Small intestine (tissue), 16 donors: ENCODE measurements around the gene OR6C75. TPM values are rescaled to one million over a fixed set of nuclear protein-coding genes. Genes with fewer than 3 reads are reported as not detected.
"Not testable (repeated sequence)": the region's sequence is repeated elsewhere in the genome, so short reads cannot be mapped to it uniquely, and the experiment has no call there.

ENCODE experiments used
- DNase-seq, 2 donors: peaks; one replicate each; pipeline versions ENCODE4 v3.0.0 to v3.0.0-alpha.2; 2013
- FAIRE-seq: peaks from 2 replicates; lab custom pipeline; 2012; peaks lifted over from hg19 to GRCh38; lab: Jason Lieb, UNC
- H3K27ac ChIP-seq, 3 donors: one replicate each; pipeline ENCODE4 v1.5.1; 2013; ENCODE audit warnings: low read length in 2 of 3, mild to moderate bottlenecking in 2 of 3, control low read depth in 1 of 3, inconsistent platforms in 1 of 3, low read depth in 1 of 3, moderate library complexity in 1 of 3
- H3K27me3 ChIP-seq, 3 donors: one replicate each; pipeline ENCODE4 v1.6.1; 2013; ENCODE audit warnings: low read length in 3 of 3, inconsistent platforms in 1 of 3; ENCODE audit not compliant: control insufficient read depth in 3 of 3, insufficient read depth in 3 of 3
- H3K36me3 ChIP-seq, 3 donors: one replicate each; pipeline ENCODE4 v1.6.1; 2013; ENCODE audit warnings: low read length in 3 of 3, inconsistent platforms in 1 of 3, low read depth in 1 of 3, mild to moderate bottlenecking in 1 of 3, moderate library complexity in 1 of 3; ENCODE audit not compliant: control insufficient read depth in 3 of 3, insufficient read depth in 2 of 3
- H3K4me1 ChIP-seq, 3 donors: one replicate each; pipeline ENCODE4 v1.6.1; 2013; ENCODE audit warnings: low read length in 2 of 3, inconsistent platforms in 1 of 3, low read depth in 1 of 3, mild to moderate bottlenecking in 1 of 3, moderate library complexity in 1 of 3; ENCODE audit not compliant: control insufficient read depth in 3 of 3, insufficient read depth in 2 of 3
- H3K4me3 ChIP-seq, 3 donors: one replicate each; pipeline ENCODE4 v1.5.1; 2013; ENCODE audit warnings: low read length in 3 of 3, control low read depth in 1 of 3, inconsistent platforms in 1 of 3, low read depth in 1 of 3, mild to moderate bottlenecking in 1 of 3, moderate library complexity in 1 of 3
- H3K9me3 ChIP-seq, 2 donors: one replicate each; pipeline ENCODE4 v1.6.1; 2013; ENCODE audit warnings: low read depth in 1 of 2, low read length in 1 of 2; ENCODE audit not compliant: control insufficient read depth in 2 of 2, insufficient read depth in 1 of 2
- WGBS, 3 donors: extraction: QIAGEN DNeasy Blood & Tissue Kit; methylation state at CpG; one replicate each; pipeline ENCODE4 v1.1.7; 2013; 5-methylcytosine and 5-hydroxymethylcytosine counted together
- long read RNA-seq, 10 donors: transcript quantifications; one replicate each; lab custom pipeline, GENCODE V29; 2026
- polyA plus RNA-seq, 4 donors: library from polyadenylated mRNA; stranded (reverse) in 3 of 4; unstranded in 1 of 4; fragments of 200-250 nt in 3 of 4; fragments of 120-200 nt in 1 of 4; gene quantifications; one replicate each; pipeline versions ENCODE4 v1.2.1 to v1.2.3, GENCODE V29; 2013
- donor health status: healthy with polysubstance abuse.
- donor health status: control.
- donor health status: control.
- donor health status: Bipolar disorder and iron deficiency.
- donor health status: healthy.

Gene OR6C75
- not detected for polyA plus RNA-seq
- long read RNA-seq, donor 1: 0 reads
- long read RNA-seq, donor 2: 0 reads
- long read RNA-seq, donor 3: 0 reads
- long read RNA-seq, donor 4: 0 reads
- long read RNA-seq, donor 5: 0 reads
- long read RNA-seq, donor 6: 0 reads
- long read RNA-seq, donor 7: 0 reads
- long read RNA-seq, donor 8: 0 reads
- long read RNA-seq, donor 9: 0 reads
- long read RNA-seq, donor 10: 0 reads

DNA sequence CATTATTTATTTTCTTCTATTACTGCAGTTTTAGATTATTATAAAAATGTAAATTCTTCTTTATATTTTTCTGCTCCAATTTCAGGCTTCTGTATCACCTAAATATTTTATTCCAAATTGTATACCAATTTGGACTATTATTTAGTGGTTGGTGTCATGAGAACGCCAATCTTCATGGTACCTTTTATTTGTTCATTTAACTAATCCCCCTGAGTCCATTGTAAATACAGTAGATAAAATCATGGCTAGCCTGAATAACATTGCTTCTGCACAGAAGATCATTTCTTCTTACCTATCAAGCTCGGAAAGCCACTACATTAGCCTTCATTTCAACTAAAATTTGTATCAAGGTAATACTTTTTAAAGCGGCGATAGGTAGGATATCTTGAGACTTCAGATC lies at the start of gene OR6C75:
OR6C75 (plus strand) TSS at position 301 of the 400 bp plus-strand sequence. CDS start 2,136 bp downstream, outside the sequence.
- DNase-seq: no peak
- Histone ChIP-seq H3K4me3 (no peak within 1 kb of the TSS), H3K4me1 (no peaks in the 10 kb centered on the region), H3K27ac (no peak within 1 kb of the TSS), H3K9me3 (no peaks in the 10 kb centered on the region), H3K36me3 (no peaks in the 10 kb centered on the region), H3K27me3 (no peaks in the 10 kb centered on the region)
- 71 to 81% (median 79%) methylated on average over 4 of the region's 4 CpGs for WGBS, 3 donors
- no peak for FAIRE-seq

DNA sequence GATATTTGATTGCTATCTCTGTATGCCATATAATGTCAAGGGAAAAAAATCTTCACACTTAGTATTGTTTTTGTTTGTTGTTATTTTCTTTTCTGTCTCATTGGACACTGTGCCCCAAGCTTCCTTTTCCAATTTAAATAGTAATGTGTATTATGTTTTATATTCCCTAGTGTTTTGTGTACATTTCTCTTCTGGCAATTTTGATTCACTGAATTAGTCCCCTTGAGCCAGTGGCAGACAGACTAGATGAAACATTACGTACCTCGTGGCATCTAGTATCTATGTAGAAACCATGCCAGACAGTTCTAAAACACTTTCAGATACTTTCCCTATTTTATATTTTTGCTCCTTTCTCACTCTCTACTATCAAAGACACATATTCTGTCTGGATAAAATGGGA lies 48.7 kb upstream of the OR6C75 start, which contains the start of gene OR6C1:
OR6C1 (plus strand) TSS at position 301 of the 400 bp plus-strand sequence. CDS start 6,257 bp downstream, outside the sequence.
- Histone ChIP-seq H3K4me1 (no peaks in the 10 kb centered on the region), H3K27me3 (no peaks in the 10 kb centered on the region), H3K27ac (no peak within 1 kb of the TSS), H3K9me3 (no peaks in the 10 kb centered on the region), H3K36me3 (no peaks in the 10 kb centered on the region), H3K4me3 (no peak within 1 kb of the TSS)
- no peak for DNase-seq
- WGBS, 3 donors: 83 to 87% (median 86%) methylated on average over 2 of the region's 2 CpGs
- no peak for FAIRE-seq

DNA sequence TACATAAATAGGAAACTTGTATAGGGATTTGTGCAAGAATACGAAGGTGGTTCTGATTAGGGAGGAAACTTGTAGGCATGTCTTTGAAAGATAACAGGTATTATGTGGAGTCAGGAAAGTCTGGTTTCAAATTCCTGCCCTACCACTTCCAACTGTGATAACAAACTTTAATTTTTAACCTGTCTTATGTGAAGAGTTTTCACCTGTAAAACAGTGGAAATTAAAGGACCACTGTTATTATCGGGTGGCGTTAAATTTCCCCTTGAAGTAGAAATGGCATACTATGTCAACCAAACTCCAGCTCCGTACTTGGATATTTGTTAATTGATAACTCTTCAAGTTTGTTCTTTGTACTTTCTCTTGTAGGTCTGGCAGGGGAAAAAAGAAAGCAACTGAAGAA lies 42.6 kb upstream of the OR6C75 start:
- FAIRE-seq (no peak), DNase-seq (peak in 1 of 2 donors; percentile 42)
- Histone ChIP-seq H3K36me3 (no peaks in the 10 kb centered on the region), H3K4me3 (no peak overlapping the region), H3K4me1 (no peaks in the 10 kb centered on the region), H3K9me3 (peaks cover 0 to 4% of the 10 kb centered on the region in 2 donors), H3K27ac (peak overlapping the region in 1 of 3 donors; percentile 38), H3K27me3 (no peaks in the 10 kb centered on the region)
- 13 to 55% (median 38%) methylated on average over 4 of the region's 4 CpGs for WGBS, 3 donors

DNA sequence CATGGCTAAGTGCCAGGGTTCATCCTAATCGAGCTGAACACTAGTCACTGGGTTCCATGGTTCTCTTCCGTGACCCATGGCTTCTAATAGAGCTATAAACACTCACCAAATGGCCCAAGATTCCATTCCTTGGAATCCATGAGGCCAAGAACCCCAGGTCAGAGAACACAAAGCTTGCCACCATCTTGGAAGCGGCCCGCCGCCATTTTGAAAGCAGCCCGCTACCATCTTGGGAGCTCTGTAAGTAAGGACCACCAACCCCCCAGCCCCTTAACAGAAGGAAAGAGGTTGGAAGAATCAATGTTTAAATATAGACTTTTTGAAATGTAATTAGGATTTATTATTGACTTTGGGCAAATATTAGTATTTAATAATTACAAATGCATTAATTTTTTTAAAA lies 37.0 kb upstream of the OR6C75 start:
- H3K9me3 ChIP-seq, H3K27ac ChIP-seq, H3K27me3 ChIP-seq, H3K4me3 ChIP-seq, H3K36me3 ChIP-seq, FAIRE-seq, H3K4me1 ChIP-seq, DNase-seq: not testable (repeated sequence)
- WGBS, 3 donors: 91 to 93% (median 91%) methylated on average over 6 of the region's 6 CpGs

DNA sequence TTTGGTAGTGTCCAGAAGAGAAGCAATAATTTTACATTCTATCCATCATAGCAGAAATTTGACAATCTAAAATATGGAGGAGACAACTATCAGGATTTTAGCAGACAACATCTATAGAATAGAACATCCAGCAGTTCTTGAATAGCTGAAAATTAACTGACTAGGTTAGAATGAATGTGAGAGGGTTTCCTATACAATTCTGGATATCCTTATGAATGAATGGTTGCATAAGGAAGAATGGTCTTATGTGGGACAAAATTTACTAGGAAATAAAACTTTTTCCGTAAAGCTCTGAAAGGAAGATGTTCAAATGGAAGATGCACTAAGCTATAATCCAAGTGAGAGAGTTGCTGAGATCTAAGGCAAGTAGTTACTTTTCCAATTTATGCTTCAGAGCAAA lies 32.3 kb upstream of the OR6C75 start, which contains the start of gene OR6C3:
OR6C3 (plus strand) TSS at position 301 of the 400 bp plus-strand sequence. CDS start 955 bp downstream, outside the sequence.
- Histone ChIP-seq H3K27me3 (no peaks in the 10 kb centered on the region), H3K4me1 (no peaks in the 10 kb centered on the region), H3K27ac (no peak within 1 kb of the TSS), H3K4me3 (no peak within 1 kb of the TSS), H3K9me3 (no peaks in the 10 kb centered on the region), H3K36me3 (no peaks in the 10 kb centered on the region)
- DNase-seq: no peak
- 89 to 97% (median 92%) methylated on average over 1 of the region's 1 CpG for WGBS, 3 donors
- FAIRE-seq: no peak

DNA sequence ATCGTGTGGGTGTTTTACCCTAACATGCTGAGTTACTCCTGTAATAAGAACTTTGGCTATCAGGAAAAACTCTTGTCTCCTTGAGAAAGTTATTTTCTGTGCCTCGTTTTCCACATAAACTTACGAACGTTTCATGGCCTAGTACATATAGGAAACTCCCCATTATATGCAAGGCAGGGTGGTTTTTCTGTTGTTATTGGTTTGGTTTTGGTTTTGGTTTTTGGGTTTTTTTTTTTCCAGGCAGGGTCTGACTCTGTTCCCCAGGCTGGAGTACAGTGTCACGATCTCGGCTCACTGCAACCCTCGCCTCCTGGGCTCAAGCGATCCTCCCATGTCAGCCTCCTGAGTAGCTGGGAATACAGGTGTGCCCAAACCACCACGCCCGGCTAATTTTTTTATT lies 26.8 kb upstream of the OR6C75 start:
- WGBS, 3 donors: 84 to 89% (median 88%) methylated on average over 10 of the region's 10 CpGs
- H3K27me3 ChIP-seq: no peaks in the 10 kb centered on the region
- FAIRE-seq (no peak), DNase-seq (no peak)
- no peaks in the 10 kb centered on the region for H3K36me3 ChIP-seq
- H3K4me1 ChIP-seq: no peaks in the 10 kb centered on the region
- no peak overlapping the region for H3K4me3 ChIP-seq
- no peaks in the 10 kb centered on the region for H3K9me3 ChIP-seq
- no peak overlapping the region for H3K27ac ChIP-seq

DNA sequence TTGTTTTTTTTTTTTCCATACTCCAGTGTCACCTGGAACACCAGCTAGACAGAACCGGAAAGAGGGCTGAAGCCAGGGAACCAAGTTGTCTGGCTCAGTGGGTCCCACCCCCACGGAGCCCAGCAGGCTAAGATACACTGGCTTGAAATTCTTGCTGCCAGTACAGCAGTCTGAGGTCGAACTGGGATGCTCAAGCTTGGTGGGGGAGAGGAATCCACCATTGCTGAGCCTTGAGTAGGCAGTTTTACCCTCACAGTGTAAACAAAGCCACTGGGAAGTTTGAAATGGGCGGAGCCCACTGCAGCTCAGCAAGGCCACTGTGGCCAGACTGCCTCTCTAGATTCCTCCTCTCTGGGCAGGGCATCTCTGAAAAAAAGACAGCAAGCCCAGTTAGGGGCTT lies 7.4 kb upstream of the OR6C75 start:
- H3K36me3 ChIP-seq, H3K4me1 ChIP-seq, H3K27me3 ChIP-seq, FAIRE-seq, DNase-seq, H3K4me3 ChIP-seq, H3K27ac ChIP-seq, H3K9me3 ChIP-seq: not testable (repeated sequence)
- WGBS, 3 donors: 51 to 62% (median 55%) methylated on average over 4 of the region's 4 CpGs

DNA sequence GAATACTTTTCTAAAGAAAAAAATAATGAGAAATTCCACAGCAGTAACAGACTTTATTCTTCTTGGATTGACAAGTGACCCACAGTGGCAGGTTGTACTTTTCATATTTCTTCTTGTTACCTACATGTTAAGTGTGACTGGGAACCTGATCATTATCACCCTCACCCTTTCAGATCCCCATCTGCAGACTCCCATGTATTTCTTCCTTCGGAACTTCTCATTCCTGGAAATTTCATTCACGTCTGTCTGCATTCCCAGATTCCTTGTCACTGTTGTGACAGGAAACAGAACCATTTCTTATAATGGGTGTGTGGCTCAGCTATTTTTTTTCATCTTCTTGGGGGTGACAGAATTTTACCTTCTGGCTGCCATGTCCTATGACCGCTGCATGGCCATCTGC lies 2.3 kb downstream of the OR6C75 start:
- no peaks in the 10 kb centered on the region for H3K9me3 ChIP-seq
- no peaks in the 10 kb centered on the region for H3K4me1 ChIP-seq
- no peak overlapping the region for H3K27ac ChIP-seq
- H3K36me3 ChIP-seq: no peaks in the 10 kb centered on the region
- FAIRE-seq (no peak), DNase-seq (no peak)
- H3K4me3 ChIP-seq: no peak overlapping the region
- WGBS, 3 donors: 68 to 78% (median 73%) methylated on average over 3 of the region's 3 CpGs
- no peaks in the 10 kb centered on the region for H3K27me3 ChIP-seq

DNA sequence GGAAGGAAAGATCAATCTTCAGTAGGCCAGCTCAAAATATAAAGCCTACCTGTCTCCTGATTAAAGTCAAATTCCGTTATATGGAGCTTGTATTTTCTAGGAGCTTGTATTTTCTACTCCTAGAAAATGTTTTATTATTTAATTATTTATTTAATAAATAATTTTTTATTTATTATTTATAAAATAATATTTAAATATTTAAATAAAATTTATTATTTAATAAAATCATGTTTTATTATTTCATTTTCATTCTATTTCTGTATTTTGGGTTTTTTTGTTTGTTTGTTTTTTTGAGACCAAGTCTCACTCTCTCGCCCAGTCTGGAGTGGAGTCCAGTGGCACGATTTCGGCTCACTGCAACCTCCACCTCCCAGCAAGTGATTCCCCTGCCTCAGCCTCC lies 9.7 kb downstream of the OR6C75 start:
- no peak for FAIRE-seq
- WGBS, 3 donors: 69 to 82% (median 80%) methylated on average over 4 of the region's 4 CpGs
- Histone ChIP-seq H3K27me3 (peaks cover 0 to 2% (median 0%) of the 10 kb centered on the region in 3 donors), H3K4me1 (no peaks in the 10 kb centered on the region), H3K36me3 (no peaks in the 10 kb centered on the region), H3K27ac (no peak overlapping the region), H3K9me3 (no peaks in the 10 kb centered on the region), H3K4me3 (no peak overlapping the region)
- no peak for DNase-seq
